GM21390 (cell line): ENCODE data around the gene SLC1A1.
A peak's percentile ranks its signal among the peaks of the same experiment; 100 is the strongest.

Experiments
- ATAC-seq: cut with Tn5 transposase; IDR thresholded peaks from one replicate; pipeline ENCODE4 v1.9.1; 2021; ENCODE audit not compliant: unreplicated experiment

The SLC1A1 gene

DNA sequence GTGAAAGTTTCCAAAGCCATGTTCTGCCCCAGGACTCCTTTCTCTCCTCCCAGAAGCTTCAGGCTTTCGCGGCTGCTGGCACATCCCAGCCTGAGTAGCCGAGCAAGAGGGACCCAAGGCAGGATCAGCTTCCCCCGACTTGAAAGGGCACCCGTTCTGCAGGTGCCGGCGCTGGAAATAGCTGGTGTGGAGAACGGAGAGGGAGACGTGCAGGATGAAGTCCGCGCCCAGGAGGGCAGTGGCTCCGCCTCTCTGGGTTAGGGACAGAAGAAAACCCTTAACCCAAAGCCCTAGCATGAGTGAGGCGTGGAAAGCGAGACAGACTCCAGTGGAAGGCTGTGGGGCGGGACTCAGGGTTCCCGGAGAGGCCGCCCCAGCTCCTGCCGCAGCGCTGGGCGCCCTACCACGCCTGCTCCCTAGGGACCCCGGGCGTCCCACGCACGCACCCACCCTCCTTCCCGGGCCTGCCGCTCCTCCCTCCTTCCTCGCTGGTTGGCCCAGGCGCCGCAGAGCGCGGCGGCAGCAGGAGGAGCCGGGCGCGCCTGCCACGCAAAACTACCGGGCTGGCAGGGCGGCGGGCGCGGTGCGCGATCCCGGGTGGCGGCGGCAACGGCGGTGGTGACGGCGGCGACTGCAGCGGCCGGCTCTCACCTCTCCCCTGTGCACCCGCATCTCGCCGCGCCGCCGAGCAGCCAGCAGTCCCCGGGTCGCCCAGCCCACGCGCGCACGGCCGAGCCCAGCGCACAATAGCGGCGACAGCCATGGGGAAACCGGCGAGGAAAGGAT, at the start of gene SLC1A1:
SLC1A1 (plus strand) TSS at position 550 of the 786 bp plus-strand sequence; CDS start at position 762, 212 bp downstream.
- peak; percentile 67 for ATAC-seq

- no peak for ATAC-seq
Observed at GRCh38 chr9:4442806-4443205, 47.5 kb upstream of the SLC1A1 start.

- no peak for ATAC-seq
Observed at GRCh38 chr9:4443439-4443838, 46.8 kb upstream of the SLC1A1 start.

GRCh38 chr9:4461437-4461836, 28.8 kb upstream of the SLC1A1 start:
- ATAC-seq = no peak

DNA sequence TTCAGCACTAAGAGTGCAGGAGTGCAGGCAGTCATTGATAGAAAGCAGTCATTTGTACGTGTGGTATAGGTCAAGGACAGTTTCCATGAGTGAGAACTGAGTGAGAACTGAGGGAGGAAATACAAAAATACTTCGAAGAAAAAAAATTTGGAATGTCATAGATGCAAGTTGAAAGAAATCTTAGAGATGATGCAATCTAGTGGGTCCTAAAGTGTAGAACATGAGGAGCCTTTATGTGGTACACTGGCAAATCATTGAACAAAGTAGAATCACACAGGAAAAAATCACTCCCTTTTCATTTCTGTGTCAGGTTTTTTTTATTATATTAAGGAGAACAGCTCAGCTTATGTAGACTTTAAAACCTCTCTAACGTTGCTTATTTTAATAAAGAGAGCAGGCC, 26.4 kb upstream of the SLC1A1 start:
- no peak for ATAC-seq

- ATAC-seq = peak; percentile 93
Observed at GRCh38 chr9:4464911-4465513, 25.3 kb upstream of the SLC1A1 start.

- ATAC-seq = no peak
Observed at GRCh38 chr9:4465910-4466309, 24.4 kb upstream of the SLC1A1 start.

GRCh38 chr9:4475301-4475700, 15.0 kb upstream of the SLC1A1 start:
- no peak for ATAC-seq

GRCh38 chr9:4486176-4486575, 4.1 kb upstream of the SLC1A1 start:
- no peak for ATAC-seq

- ATAC-seq = no peak
Observed at GRCh38 chr9:4489562-4489918, 728 bp upstream of the SLC1A1 start.

DNA sequence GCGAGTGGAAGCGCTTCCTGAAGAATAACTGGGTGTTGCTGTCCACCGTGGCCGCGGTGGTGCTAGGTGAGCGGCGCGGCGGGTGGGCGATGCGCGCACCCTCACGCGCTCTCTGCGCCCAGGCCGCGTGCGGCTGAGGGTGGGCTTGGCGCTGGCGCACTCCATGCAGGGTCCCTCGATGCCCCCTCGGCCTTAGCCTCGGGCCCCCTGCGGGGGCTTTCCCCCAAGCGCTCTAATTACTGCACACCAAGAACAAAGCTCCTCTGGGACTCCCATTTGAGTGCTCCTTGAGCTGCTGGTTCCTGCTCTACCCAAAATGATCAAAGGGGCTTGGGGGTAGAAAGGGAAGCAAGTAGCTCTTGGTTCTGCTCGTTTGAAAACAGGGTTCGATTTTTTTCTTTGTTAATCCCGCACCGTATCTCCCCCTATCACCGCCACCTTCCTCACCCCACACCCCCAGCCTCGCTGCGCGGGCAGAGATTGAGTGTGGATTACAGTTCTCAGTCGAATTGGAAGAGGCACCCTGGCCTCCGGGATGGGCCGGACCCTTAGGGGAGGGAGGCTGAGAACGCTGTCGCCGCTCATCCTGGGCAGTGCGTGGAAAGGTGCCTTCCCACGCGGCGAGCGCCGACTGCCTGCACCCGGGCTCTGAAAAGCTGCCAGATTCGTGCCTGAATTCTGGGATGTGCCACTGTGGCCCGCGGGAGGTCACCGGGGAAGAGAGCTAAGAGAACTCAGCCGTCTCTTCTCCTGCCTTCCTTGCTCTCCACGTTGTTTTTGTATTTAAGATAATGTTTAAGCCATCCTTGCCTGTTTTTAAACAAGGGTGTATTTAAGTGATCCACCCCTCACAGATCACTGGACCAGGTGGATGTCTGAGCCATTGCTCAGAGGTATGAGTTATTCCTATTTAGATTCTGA, 697 bp downstream of the SLC1A1 start:
- no peak for ATAC-seq

GRCh38 chr9:4491626-4491975, 1.3 kb downstream of the SLC1A1 start:
- ATAC-seq = no peak

DNA sequence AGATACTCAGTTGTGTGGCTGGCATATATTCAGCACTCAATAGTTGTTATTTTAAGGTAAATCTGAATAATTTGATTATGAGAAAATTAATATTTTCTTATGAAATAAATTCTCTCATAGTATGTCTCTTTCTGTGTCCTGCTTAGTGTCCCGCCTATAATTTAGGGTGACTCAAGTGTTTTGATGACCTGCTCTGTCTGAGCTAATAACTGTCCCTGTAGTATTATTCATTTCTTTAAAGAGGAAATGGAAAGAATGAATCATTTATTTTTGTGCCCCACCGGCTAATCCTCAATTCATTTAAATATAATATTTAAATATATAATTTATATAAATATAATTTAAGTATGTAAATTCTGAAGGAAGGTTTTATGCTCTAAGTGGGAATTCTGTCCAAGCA, 4.1 kb downstream of the SLC1A1 start:
- ATAC-seq = no peak

DNA sequence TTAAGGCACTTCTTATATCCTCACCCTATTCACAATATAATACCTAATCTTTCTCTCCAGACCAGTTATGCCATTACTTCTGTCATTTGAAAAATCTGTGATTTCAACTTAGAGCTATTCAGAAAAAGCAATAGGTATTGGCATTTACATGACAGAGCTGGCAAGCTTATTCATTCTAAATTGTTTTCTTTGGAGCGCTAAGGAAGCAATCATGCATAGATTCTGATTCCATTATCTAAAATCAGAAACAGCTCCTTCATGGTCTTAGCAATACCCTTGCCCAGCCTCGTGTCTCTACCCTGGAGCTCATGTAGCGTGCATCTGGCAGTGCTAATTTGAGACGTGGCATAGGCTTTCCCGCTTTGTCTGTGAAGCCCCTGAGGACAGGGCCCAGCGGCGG, 4.5 kb downstream of the SLC1A1 start:
- no peak for ATAC-seq

GRCh38 chr9:4495537-4495936, 5.3 kb downstream of the SLC1A1 start:
- ATAC-seq = no peak

GRCh38 chr9:4496497-4496896, 6.2 kb downstream of the SLC1A1 start:
- no peak for ATAC-seq

GRCh38 chr9:4497395-4497794, 7.1 kb downstream of the SLC1A1 start:
- ATAC-seq = no peak

DNA sequence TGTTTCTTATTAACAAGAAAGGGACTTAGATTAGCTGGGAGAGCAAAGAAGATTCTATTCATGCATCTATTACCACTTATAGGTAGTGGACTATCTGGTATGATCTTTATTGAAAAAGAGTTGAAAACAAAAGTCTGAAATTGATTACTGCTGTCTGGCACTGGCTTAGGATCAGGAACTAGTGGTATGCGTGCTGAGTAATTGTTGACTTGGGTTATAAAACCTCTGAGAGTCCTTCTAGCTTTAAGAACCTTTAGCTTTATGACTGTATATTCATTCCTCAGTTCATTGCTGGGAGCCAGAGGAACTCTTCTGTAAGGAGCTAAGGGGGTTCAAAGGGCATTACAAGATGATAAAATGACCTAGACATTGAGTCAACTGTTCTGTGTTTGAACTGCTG, 7.6 kb downstream of the SLC1A1 start:
- ATAC-seq = no peak

DNA sequence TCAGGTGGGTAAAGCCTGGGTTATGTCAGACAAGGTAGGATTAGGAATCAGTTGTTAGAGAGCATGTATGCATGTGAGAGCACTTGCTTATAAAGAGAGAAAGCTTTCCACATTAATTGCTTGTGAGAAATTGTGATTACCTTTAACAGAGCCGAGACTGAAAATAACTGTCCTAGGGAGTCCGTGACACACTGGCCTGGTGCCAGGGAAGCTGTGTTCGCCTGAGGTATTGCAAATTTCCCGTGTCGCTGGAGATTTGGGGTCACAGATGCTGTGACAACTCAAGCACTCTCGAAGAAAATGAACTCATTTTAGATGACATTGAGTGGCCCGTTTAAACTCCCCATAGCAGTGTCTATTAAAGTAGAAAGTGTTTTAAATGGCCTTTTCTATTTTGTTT, 9.6 kb downstream of the SLC1A1 start:
- ATAC-seq = no peak

- ATAC-seq = no peak
Observed at GRCh38 chr9:4501147-4501507, 10.9 kb downstream of the SLC1A1 start.

DNA sequence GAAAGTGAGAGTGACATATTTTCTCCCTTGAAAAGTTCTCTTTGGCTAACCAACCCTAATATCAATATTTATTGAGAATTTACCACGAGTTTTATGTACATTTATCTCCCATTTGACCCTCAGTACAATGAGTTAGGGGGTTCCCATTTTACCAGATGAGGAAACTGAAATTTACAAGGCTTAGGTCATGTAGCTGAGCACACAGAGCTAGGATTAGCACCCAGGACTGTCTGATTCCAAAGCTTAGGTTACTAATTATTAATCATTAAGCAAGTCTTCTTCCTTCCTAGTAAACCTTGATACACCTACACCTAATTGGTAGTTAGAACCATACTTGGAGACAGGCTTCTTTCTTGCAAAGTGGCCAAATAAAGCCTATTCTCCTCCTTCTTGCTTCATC, 12.2 kb downstream of the SLC1A1 start:
- ATAC-seq = no peak

DNA sequence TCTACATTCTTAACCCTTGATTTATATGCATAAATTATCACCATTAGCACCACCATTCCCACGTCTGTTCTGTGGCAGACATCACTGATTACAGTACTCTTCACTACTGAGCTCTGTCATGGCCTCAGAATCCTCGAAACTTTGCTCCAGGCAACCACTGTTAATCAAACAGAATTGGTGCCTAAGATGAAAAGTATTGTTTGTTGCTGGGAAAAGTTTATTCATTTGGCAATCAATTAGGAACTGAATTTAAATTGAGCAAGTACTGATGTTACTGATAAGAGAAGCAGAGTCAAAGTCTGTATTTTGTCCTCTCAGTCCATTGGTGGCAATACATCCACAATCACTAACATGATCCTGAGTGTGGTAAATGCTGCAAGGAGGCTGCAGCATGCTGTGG, 12.8 kb downstream of the SLC1A1 start:
- no peak for ATAC-seq
